Endothelial cell of umbilical vein (primary cell): ENCODE data around the gene TEKT1.
A peak's percentile ranks its signal among the peaks of the same experiment; 100 is the strongest.

Experiments
- EZH2 ChIP-seq: IDR thresholded peaks from 2 replicates; pipeline ENCODE4 v1.6.1; 2012; ENCODE audit warnings: borderline replicate concordance, low read depth, mild to moderate bottlenecking, moderate library complexity, low read length, inconsistent platforms; ENCODE audit not compliant: severe bottlenecking
- POLR2A ChIP-seq: IDR thresholded peaks from 2 replicates; pipeline ENCODE4 v1.6.1; 2012; ENCODE audit warnings: low read depth, mild to moderate bottlenecking, control low read depth, low read length
- POLR2AphosphoS5 ChIP-seq: IDR thresholded peaks from 2 replicates; pipeline ENCODE4 v1.6.1; 2012; ENCODE audit warnings: low read depth, mild to moderate bottlenecking, control low read depth, low read length, moderate library complexity; ENCODE audit not compliant: insufficient read depth
- TF ChIP-seq, protein P1 (sequence below), 2 donors: IDR thresholded peaks; 1 replicate in 1 of 2; 2 replicates in 1 of 2; pipeline ENCODE4 v1.5.1; 2011; ENCODE audit warnings: low read length in 2 of 2, mild to moderate bottlenecking in 2 of 2, moderate library complexity in 2 of 2, control low read depth in 1 of 2, inconsistent platforms in 1 of 2, low read depth in 1 of 2; ENCODE audit not compliant: insufficient read depth in 1 of 2; ENCODE audit errors: extremely low read depth in 1 of 2

DNA sequence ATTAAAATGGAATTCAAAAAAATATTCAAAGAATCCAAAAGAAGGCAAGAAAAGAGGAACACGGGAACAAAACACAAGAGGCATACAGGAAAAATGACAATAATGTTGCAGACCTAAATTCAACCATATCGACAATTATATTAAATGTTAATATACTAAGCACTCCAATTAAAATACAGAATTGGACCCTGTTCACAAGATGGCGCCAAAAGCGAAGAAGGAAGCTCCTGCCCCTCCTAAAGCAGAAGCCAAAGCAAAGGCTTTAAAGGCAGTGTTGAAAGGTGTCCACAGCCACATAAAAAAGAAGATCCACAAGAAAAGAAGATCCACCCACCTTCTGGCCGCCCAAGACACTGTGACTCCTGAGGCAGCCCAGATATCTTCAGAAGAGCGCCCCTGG lies 82.0 kb downstream of the TEKT1 start:
- TF ChIP-seq EZH2 (no peak), POLR2A (no peak), POLR2AphosphoS5 (no peak)
- TF ChIP-seq, protein P1, sequence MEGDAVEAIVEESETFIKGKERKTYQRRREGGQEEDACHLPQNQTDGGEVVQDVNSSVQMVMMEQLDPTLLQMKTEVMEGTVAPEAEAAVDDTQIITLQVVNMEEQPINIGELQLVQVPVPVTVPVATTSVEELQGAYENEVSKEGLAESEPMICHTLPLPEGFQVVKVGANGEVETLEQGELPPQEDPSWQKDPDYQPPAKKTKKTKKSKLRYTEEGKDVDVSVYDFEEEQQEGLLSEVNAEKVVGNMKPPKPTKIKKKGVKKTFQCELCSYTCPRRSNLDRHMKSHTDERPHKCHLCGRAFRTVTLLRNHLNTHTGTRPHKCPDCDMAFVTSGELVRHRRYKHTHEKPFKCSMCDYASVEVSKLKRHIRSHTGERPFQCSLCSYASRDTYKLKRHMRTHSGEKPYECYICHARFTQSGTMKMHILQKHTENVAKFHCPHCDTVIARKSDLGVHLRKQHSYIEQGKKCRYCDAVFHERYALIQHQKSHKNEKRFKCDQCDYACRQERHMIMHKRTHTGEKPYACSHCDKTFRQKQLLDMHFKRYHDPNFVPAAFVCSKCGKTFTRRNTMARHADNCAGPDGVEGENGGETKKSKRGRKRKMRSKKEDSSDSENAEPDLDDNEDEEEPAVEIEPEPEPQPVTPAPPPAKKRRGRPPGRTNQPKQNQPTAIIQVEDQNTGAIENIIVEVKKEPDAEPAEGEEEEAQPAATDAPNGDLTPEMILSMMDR (IDR thresholded peaks at IDR 0.05; ENCODE audit: extremely low read depth in 1 of 2, insufficient read depth in 1 of 2, low read depth in 1 of 2, low read length in 2 of 2), result peak; percentile 8 to 16
